Activated T-cell treated with anti-CD3 and anti-CD28 coated beads, Interleukin-2, amount 50 U/mL, for 4 hours (primary cell): Measurements from ENCODE around the gene MACROD2. TPM values are rescaled to one million over a fixed set of nuclear protein-coding genes. Genes with fewer than 3 reads are reported as not detected.

Experiments
- ATAC-seq, 2 donors: fragments of 200-7000 bp; cut with Tn5 transposase; one replicate each; pipeline ENCODE4 v1.10.0; 2021
- DNase-seq: peaks from one replicate; pipeline ENCODE4 v3.0.0-alpha.2; 2020
- H3K27me3 Mint-ChIP-seq: one replicate; pipeline ENCODE4 v1.8.0; 2021; ENCODE audit warnings: low read depth, mixed read lengths
- H3K36me3 Mint-ChIP-seq: one replicate; pipeline ENCODE4 v1.8.0; 2022; ENCODE audit warnings: mixed read lengths; ENCODE audit not compliant: insufficient read depth
- H3K4me1 Mint-ChIP-seq: one replicate; pipeline ENCODE4 v1.8.0; 2021; ENCODE audit warnings: low read depth, mixed read lengths
- H3K4me3 Mint-ChIP-seq: one replicate; pipeline ENCODE4 v1.8.0; 2021; ENCODE audit warnings: mild to moderate bottlenecking, moderate library complexity, mixed read lengths
- H3K9me3 Mint-ChIP-seq: one replicate; pipeline ENCODE4 v1.8.0; 2021; ENCODE audit warnings: mixed read lengths
- total RNA-seq, 3 donors: library from RNA; stranded (reverse); gene quantifications; one replicate each; pipeline ENCODE4 v1.2.1, GENCODE V29; 2021

Gene MACROD2
- total RNA-seq, 3 donors from 2014 or later, result 0.10 TPM; not detected in 2

- ATAC-seq, result no peak
- Mint-ChIP-seq H3K27me3 (no peaks in the 10 kb centered on the region), H3K9me3 (peaks cover 4% of the 10 kb centered on the region), H3K4me1 (no peaks in the 10 kb centered on the region), H3K36me3 (no peaks in the 10 kb centered on the region), H3K4me3 (no peak overlapping the region)
- DNase-seq, result no peak
Measured at GRCh38 chr20:15396026-15396425, 1400.7 kb downstream of the MACROD2 start.

- peaks cover 5% of the 10 kb centered on the region for H3K9me3 Mint-ChIP-seq
- H3K4me3 Mint-ChIP-seq, result no peak overlapping the region
- DNase-seq, result no peak
- no peaks in the 10 kb centered on the region for H3K4me1 Mint-ChIP-seq
- ATAC-seq, result no peak
- no peaks in the 10 kb centered on the region for H3K27me3 Mint-ChIP-seq
- H3K36me3 Mint-ChIP-seq, result no peaks in the 10 kb centered on the region
Measured at GRCh38 chr20:15396900-15397299, 1401.6 kb downstream of the MACROD2 start.

GRCh38 chr20:15399781-15400180 lies 1404.5 kb downstream of the MACROD2 start:
- no peak overlapping the region for H3K4me3 Mint-ChIP-seq
- H3K4me1 Mint-ChIP-seq, result no peaks in the 10 kb centered on the region
- ATAC-seq, result no peak
- no peak for DNase-seq
- no peaks in the 10 kb centered on the region for H3K36me3 Mint-ChIP-seq
- no peaks in the 10 kb centered on the region for H3K27me3 Mint-ChIP-seq
- H3K9me3 Mint-ChIP-seq, result peaks cover 15% of the 10 kb centered on the region

- DNase-seq, result no peak
- H3K9me3 Mint-ChIP-seq, result peaks cover 15% of the 10 kb centered on the region
- H3K36me3 Mint-ChIP-seq, result no peaks in the 10 kb centered on the region
- H3K27me3 Mint-ChIP-seq, result no peaks in the 10 kb centered on the region
- ATAC-seq, result no peak
- no peak overlapping the region for H3K4me3 Mint-ChIP-seq
- H3K4me1 Mint-ChIP-seq, result no peaks in the 10 kb centered on the region
Measured at GRCh38 chr20:15406072-15406471, 1410.8 kb downstream of the MACROD2 start.

GRCh38 chr20:15411781-15412180 lies 1416.5 kb downstream of the MACROD2 start:
- ATAC-seq, result no peak
- no peak for DNase-seq

GRCh38 chr20:15415908-15416307 lies 1420.6 kb downstream of the MACROD2 start:
- DNase-seq (no peak), ATAC-seq (no peak)
- Mint-ChIP-seq H3K27me3 (no peaks in the 10 kb centered on the region), H3K4me1 (no peaks in the 10 kb centered on the region), H3K9me3 (peaks cover 8% of the 10 kb centered on the region), H3K36me3 (no peaks in the 10 kb centered on the region), H3K4me3 (no peak overlapping the region)

More at GRCh38 chr20:15411781-15412180, 1416.5 kb downstream of the MACROD2 start:
- Mint-ChIP-seq H3K36me3 (no peaks in the 10 kb centered on the region), H3K4me3 (no peak overlapping the region), H3K9me3 (peaks cover 5% of the 10 kb centered on the region), H3K4me1 (no peaks in the 10 kb centered on the region), H3K27me3 (no peaks in the 10 kb centered on the region)

GRCh38 chr20:15419856-15420255 lies 1424.5 kb downstream of the MACROD2 start:
- DNase-seq, result no peak
- Mint-ChIP-seq H3K27me3 (no peaks in the 10 kb centered on the region), H3K4me1 (no peaks in the 10 kb centered on the region), H3K4me3 (no peak overlapping the region), H3K9me3 (peaks cover 12% of the 10 kb centered on the region), H3K36me3 (no peaks in the 10 kb centered on the region)
- ATAC-seq, result no peak

- no peaks in the 10 kb centered on the region for H3K27me3 Mint-ChIP-seq
- ATAC-seq (no peak), DNase-seq (no peak)
- H3K4me1 Mint-ChIP-seq, result no peaks in the 10 kb centered on the region
- no peaks in the 10 kb centered on the region for H3K36me3 Mint-ChIP-seq
- H3K4me3 Mint-ChIP-seq, result no peak overlapping the region
- H3K9me3 Mint-ChIP-seq, result peaks cover 17% of the 10 kb centered on the region
Measured at GRCh38 chr20:15422966-15423365, 1427.7 kb downstream of the MACROD2 start.

- H3K9me3 Mint-ChIP-seq, result peaks cover 22% of the 10 kb centered on the region
Measured at GRCh38 chr20:15439551-15439950, 1444.2 kb downstream of the MACROD2 start.

GRCh38 chr20:15440049-15440820 lies 1444.9 kb downstream of the MACROD2 start:
- Mint-ChIP-seq H3K4me1 (no peaks in the 10 kb centered on the region), H3K4me3 (no peak overlapping the region), H3K9me3 (peaks cover 23% of the 10 kb centered on the region), H3K36me3 (no peaks in the 10 kb centered on the region), H3K27me3 (no peaks in the 10 kb centered on the region)
- ATAC-seq (no peak), DNase-seq (no peak)

More at GRCh38 chr20:15439551-15439950, 1444.2 kb downstream of the MACROD2 start:
- DNase-seq, result no peak
- Mint-ChIP-seq H3K4me1 (no peaks in the 10 kb centered on the region), H3K4me3 (no peak overlapping the region), H3K27me3 (no peaks in the 10 kb centered on the region), H3K36me3 (no peaks in the 10 kb centered on the region)
- no peak for ATAC-seq

- no peak for ATAC-seq
Measured at GRCh38 chr20:15445056-15445840, 1449.9 kb downstream of the MACROD2 start.

GRCh38 chr20:15446373-15446772 lies 1451.1 kb downstream of the MACROD2 start:
- H3K4me1 Mint-ChIP-seq, result no peaks in the 10 kb centered on the region

More at GRCh38 chr20:15445056-15445840, 1449.9 kb downstream of the MACROD2 start:
- H3K9me3 Mint-ChIP-seq, result peaks cover 17% of the 10 kb centered on the region
- H3K4me1 Mint-ChIP-seq, result no peaks in the 10 kb centered on the region
- H3K4me3 Mint-ChIP-seq, result no peak overlapping the region
- no peak for DNase-seq
- H3K27me3 Mint-ChIP-seq, result no peaks in the 10 kb centered on the region
- no peaks in the 10 kb centered on the region for H3K36me3 Mint-ChIP-seq

GRCh38 chr20:15447549-15447948 lies 1452.2 kb downstream of the MACROD2 start:
- peaks cover 10% of the 10 kb centered on the region for H3K9me3 Mint-ChIP-seq
- no peak overlapping the region for H3K4me3 Mint-ChIP-seq
- H3K36me3 Mint-ChIP-seq, result no peaks in the 10 kb centered on the region
- DNase-seq, result no peak
- H3K4me1 Mint-ChIP-seq, result no peaks in the 10 kb centered on the region
- H3K27me3 Mint-ChIP-seq, result no peaks in the 10 kb centered on the region
- ATAC-seq, result no peak

More at GRCh38 chr20:15446373-15446772, 1451.1 kb downstream of the MACROD2 start:
- Mint-ChIP-seq H3K4me3 (no peak overlapping the region), H3K36me3 (no peaks in the 10 kb centered on the region), H3K9me3 (peaks cover 10% of the 10 kb centered on the region), H3K27me3 (no peaks in the 10 kb centered on the region)
- DNase-seq, result no peak
- ATAC-seq, result no peak

- Mint-ChIP-seq H3K9me3 (peaks cover 4% of the 10 kb centered on the region), H3K4me1 (no peaks in the 10 kb centered on the region), H3K27me3 (no peaks in the 10 kb centered on the region), H3K36me3 (no peaks in the 10 kb centered on the region), H3K4me3 (no peak overlapping the region)
- ATAC-seq (no peak), DNase-seq (no peak)
Measured at GRCh38 chr20:15449061-15449460, 1453.7 kb downstream of the MACROD2 start.

- H3K9me3 Mint-ChIP-seq, result no peaks in the 10 kb centered on the region
- H3K36me3 Mint-ChIP-seq, result no peaks in the 10 kb centered on the region
- ATAC-seq (no peak), DNase-seq (no peak)
- H3K27me3 Mint-ChIP-seq, result no peaks in the 10 kb centered on the region
- H3K4me1 Mint-ChIP-seq, result no peaks in the 10 kb centered on the region
- H3K4me3 Mint-ChIP-seq, result no peak overlapping the region
Measured at GRCh38 chr20:15451241-15451640, 1455.9 kb downstream of the MACROD2 start.
